Fibroblast of peridontal ligament (primary cell): ENCODE results near the gene PTPRD.
"Not testable (repeated sequence)": the region's sequence is repeated elsewhere in the genome, so short reads cannot be mapped to it uniquely, and the experiment has no call there.

Experiments used
- DNase-seq: peaks from one replicate; pipeline ENCODE4 v3.0.0-alpha.2; 2010; ENCODE audit errors: extremely low read depth

PTPRD gene

GRCh38 chr9:10479172-10479571 lies 133.6 kb downstream of the PTPRD start:
- no peak for DNase-seq

DNA sequence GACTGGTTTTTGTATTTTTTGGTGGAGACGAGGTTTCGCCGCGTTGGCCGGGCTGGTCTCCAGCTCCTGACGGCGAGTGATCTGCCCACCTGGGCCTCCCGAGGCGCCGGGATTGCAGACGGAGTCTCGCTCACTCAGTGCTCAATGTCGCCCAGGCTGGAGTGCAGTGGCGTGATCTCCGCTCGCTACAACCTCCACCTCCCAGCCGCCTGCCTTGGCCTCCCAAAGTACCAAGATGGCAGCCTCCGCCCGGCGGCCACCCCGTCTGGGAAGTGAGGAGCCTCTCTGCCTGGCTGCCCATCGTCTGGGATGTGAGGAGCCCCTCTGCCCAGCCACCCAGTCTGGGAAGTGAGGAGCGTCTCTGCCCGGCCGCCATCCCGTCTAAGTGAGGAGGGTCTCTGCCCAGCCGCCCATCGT lies 163.6 kb downstream of the PTPRD start:
- DNase-seq: not testable (repeated sequence)

DNA sequence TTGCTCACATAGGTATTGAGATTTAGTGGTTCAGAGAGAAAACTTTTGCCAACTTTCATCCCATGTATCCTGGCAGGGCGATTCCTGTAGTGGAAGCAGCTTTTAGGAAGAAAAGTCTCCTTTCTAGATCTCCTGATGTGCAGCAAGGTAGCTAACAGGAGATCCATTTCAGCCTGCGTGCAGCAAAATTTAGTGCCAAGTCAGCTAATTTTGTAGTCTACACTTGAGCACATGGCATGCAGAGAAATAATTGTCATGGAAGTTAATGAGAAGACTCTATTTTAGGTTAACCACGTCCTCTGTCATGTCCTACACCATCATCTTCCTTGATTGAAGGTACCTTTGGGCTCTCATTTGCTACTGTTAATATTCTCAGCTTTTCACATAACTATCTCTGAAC lies 165.8 kb downstream of the PTPRD start:
- no peak for DNase-seq

DNA sequence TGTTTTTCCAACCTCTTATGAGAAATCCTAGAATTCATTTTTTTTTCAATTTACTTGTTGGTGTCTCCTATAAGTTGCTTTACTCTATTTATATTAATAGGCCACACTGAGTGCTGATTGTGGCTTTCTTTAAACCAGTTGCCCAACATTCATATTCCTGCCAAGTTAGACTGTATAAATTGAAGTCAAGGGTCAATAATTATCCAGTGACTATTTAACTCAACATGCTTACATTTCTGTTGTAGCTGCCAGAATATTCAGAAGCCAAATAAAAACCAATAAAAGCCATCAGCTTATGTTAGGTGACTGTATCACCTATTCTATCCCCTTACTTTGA lies 169.0 kb downstream of the PTPRD start:
- DNase-seq: no peak

GRCh38 chr9:10443181-10443867 lies 169.5 kb downstream of the PTPRD start:
- no peak for DNase-seq

DNA sequence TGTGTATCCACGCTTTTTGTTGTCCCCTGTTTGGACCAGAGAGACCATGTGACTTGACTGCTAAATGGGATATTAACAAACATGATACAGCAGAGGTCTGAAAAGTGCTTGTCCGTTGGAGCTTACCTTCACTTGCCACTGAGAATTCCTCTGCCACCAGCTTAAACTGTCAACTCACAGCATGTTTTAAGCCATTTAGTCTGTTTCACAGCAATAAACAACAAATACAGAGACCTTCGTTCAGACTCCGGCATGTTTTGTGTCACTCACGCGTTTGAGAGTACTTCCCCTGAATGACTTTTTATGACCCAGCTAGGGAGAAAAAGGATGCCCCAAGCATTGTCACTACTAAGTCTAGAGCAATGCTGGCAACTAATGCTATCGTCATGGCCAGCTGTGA lies 173.8 kb downstream of the PTPRD start:
- no peak for DNase-seq

DNA sequence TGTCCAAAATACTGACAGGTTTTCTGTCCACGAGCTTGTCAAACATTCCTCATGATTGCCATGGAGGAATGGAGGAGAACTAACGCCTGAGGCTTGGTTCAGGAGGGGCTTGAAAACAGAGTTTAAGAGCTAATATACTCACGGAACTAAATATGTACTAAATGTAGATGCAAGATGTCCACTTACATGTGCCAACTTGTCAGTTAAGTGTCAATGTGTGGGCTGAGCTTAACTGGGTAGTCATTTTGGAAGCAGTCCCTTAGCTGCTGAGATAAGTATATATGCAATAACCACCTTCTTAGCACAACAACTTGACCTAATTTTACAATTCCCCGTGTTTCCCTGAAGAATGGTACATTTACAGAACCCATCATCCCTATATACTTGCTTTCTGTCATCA lies 176.0 kb downstream of the PTPRD start:
- DNase-seq: no peak

GRCh38 chr9:10434412-10434811 lies 178.4 kb downstream of the PTPRD start:
- no peak for DNase-seq

GRCh38 chr9:10411272-10411671 lies 201.5 kb downstream of the PTPRD start:
- no peak for DNase-seq

GRCh38 chr9:10403283-10403682 lies 209.5 kb downstream of the PTPRD start:
- no peak for DNase-seq

- no peak for DNase-seq
These were observed 216.2 kb downstream of the PTPRD start for GRCh38 chr9:10396615-10397014.

DNA sequence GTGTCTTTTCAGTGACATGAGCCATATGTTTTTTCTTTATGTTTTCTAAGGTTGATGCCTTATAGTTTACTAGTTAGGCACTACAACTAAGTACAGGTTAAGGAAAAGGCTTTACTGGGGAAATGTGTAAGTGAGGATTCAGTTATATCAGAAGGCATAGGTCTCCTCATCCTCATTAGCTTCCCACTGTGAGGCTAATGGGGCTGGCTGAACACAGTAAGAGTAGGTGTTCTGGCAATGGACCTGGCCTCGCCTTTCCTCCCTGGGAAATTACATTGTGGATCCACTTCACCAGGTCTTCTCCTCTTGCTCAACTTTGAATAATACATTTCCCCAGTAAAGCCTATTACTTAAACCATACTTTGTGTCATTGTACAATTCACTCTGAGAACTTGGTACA lies 225.5 kb downstream of the PTPRD start:
- no peak for DNase-seq

DNA sequence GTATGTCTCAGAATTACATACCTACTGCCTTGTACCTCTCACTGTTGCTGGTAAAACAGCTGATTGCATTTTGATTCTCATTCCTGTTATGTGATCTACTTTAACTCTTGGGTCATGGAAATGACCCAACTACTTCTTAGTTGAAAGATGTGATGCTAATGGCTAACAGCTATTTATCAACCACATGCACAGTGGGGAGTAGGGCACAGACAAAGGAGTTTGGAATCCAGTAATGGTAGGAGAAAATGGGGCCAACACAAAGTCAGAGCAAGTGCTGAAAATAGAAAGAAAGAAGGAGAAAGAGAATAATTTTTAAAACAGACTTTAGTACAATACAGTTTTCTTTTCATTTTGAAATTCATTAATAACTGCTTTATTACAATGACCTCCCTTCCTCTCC lies 241.0 kb downstream of the PTPRD start:
- no peak for DNase-seq

DNA sequence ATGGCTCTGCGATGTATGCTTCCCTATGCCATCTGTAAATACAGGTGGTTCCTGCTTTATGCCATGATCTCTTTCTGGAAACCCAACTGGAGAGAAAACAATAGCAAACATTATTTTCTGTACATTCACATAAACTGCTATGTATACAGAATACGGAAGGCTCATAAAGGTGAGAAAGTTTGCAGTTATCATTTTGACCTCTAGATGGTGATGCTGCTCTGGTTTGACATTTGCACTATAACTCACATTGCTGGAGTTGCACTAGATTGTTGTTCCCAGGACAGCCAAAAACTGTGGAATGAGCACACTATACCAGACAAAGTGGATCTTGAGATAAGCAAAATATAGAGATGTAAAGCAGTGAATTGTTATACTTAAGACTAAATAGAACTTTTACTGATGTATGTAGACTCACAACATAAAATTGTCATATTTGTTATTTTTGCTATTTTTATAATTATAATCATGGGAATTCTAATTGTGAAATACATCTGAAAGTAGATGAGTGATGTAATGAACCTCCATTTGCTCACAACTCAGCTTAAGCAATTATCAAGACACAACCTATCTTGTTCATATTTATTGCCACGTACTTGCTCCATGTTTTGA lies 246.5 kb downstream of the PTPRD start:
- peak; percentile 4 for DNase-seq

DNA sequence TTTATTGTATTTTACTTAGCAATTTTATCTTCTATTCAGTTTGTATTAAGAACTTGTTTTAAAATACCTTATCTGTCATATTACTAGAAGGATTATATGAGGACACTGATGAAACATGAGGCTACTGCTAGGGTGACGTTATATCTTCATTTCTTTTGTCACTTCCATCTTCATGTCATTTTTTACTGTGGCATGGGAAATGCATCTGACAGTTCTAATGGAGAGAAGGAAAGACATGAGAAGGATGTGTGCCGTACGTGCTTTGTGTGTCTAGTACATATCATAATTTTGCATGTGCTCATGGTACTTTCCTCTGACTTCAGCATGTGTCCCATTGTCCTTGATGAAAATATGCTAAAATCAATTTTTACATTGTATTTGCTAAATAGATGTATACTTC lies 258.2 kb downstream of the PTPRD start:
- DNase-seq: no peak

DNA sequence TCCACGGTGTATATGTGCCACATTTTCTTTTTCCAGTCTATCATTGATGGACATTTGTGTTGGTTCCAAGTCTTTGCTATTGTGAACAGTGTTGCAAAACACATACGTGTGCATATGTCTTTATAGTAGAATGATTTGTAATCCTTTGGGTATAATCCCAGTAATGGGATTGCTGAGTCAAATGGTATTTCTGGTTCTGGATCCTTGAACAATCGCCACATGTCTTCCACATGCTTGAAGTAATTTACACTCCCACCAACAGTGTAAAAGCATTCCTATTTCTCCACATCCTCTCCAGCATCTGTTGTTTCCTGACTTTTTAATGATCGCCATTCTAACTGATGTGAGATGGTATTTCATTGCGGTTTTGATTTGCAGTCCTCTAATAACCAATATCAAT lies 267.2 kb downstream of the PTPRD start:
- not testable (repeated sequence) for DNase-seq

- no peak for DNase-seq
These were observed 271.7 kb downstream of the PTPRD start for GRCh38 chr9:10341057-10341456.

DNA sequence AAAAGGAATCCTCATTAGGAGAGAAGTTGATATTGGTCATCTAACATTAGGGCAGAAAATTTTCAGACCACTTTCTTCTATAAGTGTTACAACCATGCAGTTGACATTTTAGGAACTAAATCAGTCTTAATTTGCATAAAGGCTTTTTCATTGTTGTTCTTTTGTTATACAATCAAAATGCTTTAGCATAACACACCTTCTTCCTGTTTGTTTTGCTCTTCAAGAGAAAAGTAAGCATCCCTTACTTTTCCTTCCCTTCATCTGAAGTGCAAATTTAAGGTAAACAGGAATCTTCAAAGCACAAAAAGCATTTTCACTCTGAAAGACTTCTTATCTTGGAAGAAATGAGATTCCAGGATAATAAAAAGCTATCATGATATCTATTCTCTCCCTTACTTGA lies 273.6 kb downstream of the PTPRD start:
- no peak for DNase-seq

- DNase-seq: no peak
These were observed 281.6 kb downstream of the PTPRD start for GRCh38 chr9:10331157-10331556.

- no peak for DNase-seq
These were observed 330.7 kb downstream of the PTPRD start for GRCh38 chr9:10282084-10282483.

GRCh38 chr9:10274988-10275387 lies 337.8 kb downstream of the PTPRD start:
- DNase-seq: no peak

DNA sequence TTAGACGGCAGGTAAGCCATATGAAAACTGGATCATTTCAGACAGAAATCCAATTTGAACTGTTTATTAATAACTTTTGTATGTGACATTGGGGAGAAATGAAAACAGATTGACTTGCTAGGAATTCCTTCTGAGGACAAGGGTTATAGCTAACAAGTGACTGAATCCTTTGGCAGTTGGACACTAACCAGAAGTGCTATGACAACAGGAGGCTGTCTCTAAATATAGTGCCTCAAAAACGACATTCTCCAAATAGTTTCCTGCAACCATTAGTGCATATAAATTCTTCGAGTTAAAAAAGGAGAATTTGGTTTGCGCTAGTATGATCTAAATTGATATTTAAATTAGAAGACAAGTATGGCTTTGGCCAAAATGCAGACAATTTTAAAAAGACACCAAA lies 338.6 kb downstream of the PTPRD start:
- no peak for DNase-seq

DNA sequence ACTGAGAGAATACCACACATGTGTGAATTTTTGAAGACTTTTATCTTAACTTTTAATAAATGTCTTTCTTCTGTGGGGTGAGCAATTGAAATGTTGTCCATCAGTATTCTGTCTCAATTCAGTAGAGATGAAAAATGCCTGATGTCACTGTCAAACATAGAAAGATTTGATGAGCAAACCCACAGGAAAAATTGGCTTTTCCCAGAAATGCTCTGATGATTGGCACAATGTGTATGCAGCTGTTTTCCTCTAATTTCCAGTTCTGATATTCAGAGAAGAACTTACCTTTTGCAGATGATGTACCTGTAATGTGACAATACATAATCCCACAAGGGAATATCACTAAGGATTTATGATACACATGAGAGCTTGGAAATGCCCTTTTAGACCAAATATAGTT lies 340.0 kb downstream of the PTPRD start:
- no peak for DNase-seq
